DOHH2 (cell line): ENCODE measurements around the gene TWF2.

Experiments
- H3F3A ChIP-seq: fragments of 200-600 bp; sonication (generic), shearing (Covaris generic); 2 replicates; pipeline ENCODE4 v1.6.0; 2016; ENCODE audit warnings: antibody characterized with exemption, mild to moderate bottlenecking; ENCODE audit not compliant: control insufficient read depth, insufficient read depth
- H3K27ac ChIP-seq: fragments of 200-600 bp; sonication (generic); 2 replicates; pipeline ENCODE4 v1.5.1; 2014; ENCODE audit warnings: low read depth, mild to moderate bottlenecking, low read length, moderate library complexity
- H3K27me3 ChIP-seq: fragments of 200-600 bp; sonication (generic); 2 replicates; pipeline ENCODE4 v1.6.1; 2014; ENCODE audit warnings: mild to moderate bottlenecking, low read length, mixed read lengths; ENCODE audit not compliant: control insufficient read depth
- H3K36me3 ChIP-seq: fragments of 200-600 bp; sonication (generic); 2 replicates; pipeline ENCODE4 v1.6.1; 2014; ENCODE audit warnings: mild to moderate bottlenecking, low read length, moderate library complexity, mixed read lengths; ENCODE audit not compliant: control insufficient read depth
- H3K4me1 ChIP-seq: fragments of 200-600 bp; sonication (generic); 2 replicates; pipeline ENCODE4 v1.6.1; 2014; ENCODE audit warnings: mild to moderate bottlenecking, low read length, mixed read lengths; ENCODE audit not compliant: control insufficient read depth
- H3K4me2 ChIP-seq: fragments of 200-600 bp; sonication (generic); 2 replicates; pipeline ENCODE4 v1.6.0; 2014; ENCODE audit warnings: mild to moderate bottlenecking, low read length, moderate library complexity
- H3K4me3 ChIP-seq: fragments of 200-600 bp; sonication (generic); 2 replicates; pipeline ENCODE4 v1.5.1; 2014; ENCODE audit warnings: mild to moderate bottlenecking, low read length, mixed read lengths
- H3K79me2 ChIP-seq: fragments of 200-600 bp; sonication (generic); 2 replicates; pipeline ENCODE4 v1.6.1; 2014; ENCODE audit warnings: mild to moderate bottlenecking, low read length, mixed read lengths; ENCODE audit not compliant: control insufficient read depth
- H3K9me2 ChIP-seq: fragments of 200-600 bp; sonication (generic); replicated peaks from 2 replicates; pipeline ENCODE4 v1.6.1; 2014; ENCODE audit warnings: mild to moderate bottlenecking, low read length, mixed read lengths; ENCODE audit not compliant: control insufficient read depth
- H3K9me3 ChIP-seq: fragments of 200-600 bp; sonication (generic); 2 replicates; pipeline ENCODE4 v1.6.1; 2014; ENCODE audit warnings: antibody characterized with exemption, low read length, mixed read lengths; ENCODE audit not compliant: control insufficient read depth, insufficient read depth
- H4K20me1 ChIP-seq: fragments of 200-600 bp; sonication (generic); 2 replicates; pipeline ENCODE4 v1.6.0; 2014; ENCODE audit warnings: low read depth, mild to moderate bottlenecking, antibody characterized with exemption, low read length, moderate library complexity; ENCODE audit not compliant: control insufficient read depth, insufficient read depth
- EZH2phosphoT487 ChIP-seq: fragments of 200-600 bp; sonication (generic); IDR thresholded peaks from 2 replicates; pipeline ENCODE4 v1.6.1; 2017; ENCODE audit warnings: borderline replicate concordance, mild to moderate bottlenecking, antibody characterized with exemption, low read length, moderate library complexity, mixed read lengths
- TF ChIP-seq, protein P1 (sequence below): fragments of 200-600 bp; sonication (generic); IDR thresholded peaks from one replicate; pipeline ENCODE4 v1.5.1; 2014; ENCODE audit warnings: antibody characterized with exemption, mild to moderate bottlenecking, low read depth, low read length; ENCODE audit not compliant: poor library complexity, severe bottlenecking

TWF2 gene

DNA sequence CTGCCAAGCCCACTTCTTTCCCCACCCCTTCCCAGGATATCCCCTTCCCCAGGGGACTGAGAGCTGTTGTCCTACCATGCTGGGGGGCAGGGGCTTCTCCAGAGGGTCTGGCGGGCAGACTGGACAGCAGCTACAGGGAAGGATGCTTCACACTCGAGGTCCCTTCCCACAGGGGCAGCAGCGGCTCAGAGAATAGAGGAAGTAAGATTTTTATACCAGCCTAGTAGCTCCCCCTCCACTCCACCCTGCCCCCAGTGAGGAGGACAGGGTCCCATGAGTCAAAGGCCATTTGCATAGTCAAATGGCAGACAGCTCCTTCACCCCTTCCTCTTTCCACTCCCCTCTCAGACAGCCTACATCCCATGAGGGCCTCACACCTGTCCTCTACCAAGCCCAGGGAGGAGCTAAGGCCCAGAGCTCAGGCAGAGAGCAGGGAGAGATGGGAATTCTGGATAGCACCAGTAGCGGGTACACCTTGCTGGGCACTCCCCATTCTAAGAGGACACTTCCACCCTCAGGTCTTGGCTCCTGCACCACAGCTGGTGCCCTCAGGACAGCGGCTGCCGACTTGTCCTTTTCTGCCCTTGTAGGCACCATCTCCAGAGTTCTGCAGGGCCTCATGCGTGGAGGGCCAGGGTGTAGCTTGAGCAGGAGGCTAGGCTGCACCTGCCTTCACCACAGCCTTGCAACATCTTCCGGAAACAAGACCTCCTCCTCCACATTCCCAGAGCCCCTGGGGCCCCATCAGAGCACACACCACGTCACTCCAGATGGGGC is 13.3 kb downstream of the TWF2 start, which contains the start of gene TLR9:
Gene TLR9 (minus strand): TSS at position 194 of the 777 bp plus-strand sequence. CDS start 116 bp downstream, at position 78.
- no peak for TF ChIP-seq EZH2phosphoT487
- TF ChIP-seq, protein P1, sequence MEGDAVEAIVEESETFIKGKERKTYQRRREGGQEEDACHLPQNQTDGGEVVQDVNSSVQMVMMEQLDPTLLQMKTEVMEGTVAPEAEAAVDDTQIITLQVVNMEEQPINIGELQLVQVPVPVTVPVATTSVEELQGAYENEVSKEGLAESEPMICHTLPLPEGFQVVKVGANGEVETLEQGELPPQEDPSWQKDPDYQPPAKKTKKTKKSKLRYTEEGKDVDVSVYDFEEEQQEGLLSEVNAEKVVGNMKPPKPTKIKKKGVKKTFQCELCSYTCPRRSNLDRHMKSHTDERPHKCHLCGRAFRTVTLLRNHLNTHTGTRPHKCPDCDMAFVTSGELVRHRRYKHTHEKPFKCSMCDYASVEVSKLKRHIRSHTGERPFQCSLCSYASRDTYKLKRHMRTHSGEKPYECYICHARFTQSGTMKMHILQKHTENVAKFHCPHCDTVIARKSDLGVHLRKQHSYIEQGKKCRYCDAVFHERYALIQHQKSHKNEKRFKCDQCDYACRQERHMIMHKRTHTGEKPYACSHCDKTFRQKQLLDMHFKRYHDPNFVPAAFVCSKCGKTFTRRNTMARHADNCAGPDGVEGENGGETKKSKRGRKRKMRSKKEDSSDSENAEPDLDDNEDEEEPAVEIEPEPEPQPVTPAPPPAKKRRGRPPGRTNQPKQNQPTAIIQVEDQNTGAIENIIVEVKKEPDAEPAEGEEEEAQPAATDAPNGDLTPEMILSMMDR: no peak
- peak within 1 kb of the TSS; percentile 95 for H3K27ac ChIP-seq
- peaks cover 73% of the 10 kb centered on the region for H3K36me3 ChIP-seq
- H3K9me3 ChIP-seq: no peaks in the 10 kb centered on the region
- no peaks in the 10 kb centered on the region for H3K27me3 ChIP-seq
- H3K79me2 ChIP-seq: peaks cover 48% of the 10 kb centered on the region
- peak within 1 kb of the TSS; percentile 99 for H3K4me2 ChIP-seq
- peaks cover 16% of the 10 kb centered on the region for H3F3A ChIP-seq
- no peaks in the 10 kb centered on the region for H3K9me2 ChIP-seq
- peak within 1 kb of the TSS; percentile 99 for H3K4me3 ChIP-seq
- H4K20me1 ChIP-seq: peaks cover 8% of the 10 kb centered on the region; the same call in 1 of the 2 replicates
- H3K4me1 ChIP-seq: peaks cover 39% of the 10 kb centered on the region

DNA sequence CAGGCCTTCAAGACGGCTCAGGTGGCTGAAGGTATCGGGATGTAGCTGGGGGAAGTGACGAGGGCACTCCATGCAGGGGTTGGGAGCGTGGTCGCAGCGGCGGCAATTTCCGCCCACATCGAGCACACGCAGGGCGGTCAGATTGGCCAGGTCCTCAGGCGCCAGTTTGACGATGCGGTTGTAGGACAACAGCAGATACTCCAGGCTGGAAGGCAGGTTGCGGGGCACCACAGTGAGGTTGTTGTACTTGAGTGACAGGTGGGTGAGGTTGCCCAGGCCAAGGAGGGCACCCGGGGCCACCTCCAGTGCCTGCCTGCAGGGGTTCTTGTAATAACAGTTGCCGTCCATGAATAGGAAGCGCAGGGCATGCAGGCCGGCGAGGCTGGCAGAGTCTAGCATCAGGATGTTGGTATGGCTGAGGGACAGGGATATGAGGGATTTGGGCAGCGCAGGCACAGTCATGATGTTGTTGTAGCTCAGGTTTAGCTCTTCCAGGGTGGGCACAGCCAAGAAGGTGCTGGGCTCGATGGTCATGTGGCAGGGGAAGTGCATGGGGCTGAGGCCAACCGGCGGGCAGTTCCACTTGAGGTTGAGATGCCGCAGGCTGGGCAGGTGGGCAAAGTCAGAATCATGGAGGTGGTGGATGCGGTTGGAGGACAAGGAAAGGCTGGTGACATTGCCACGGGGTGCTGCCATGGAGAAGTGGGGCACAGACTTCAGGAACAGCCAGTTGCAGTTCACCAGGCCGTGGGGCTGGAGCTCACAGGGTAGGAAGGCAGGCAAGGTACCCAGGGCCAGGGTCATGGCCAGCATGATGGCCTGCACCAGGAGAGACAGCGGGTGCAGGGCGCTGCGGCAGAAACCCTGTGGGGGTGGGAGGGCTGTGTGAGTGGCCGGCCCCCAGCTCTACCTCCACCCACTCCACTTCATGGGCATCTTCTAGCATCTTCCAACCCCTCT is 15.2 kb downstream of the TWF2 start:
- H3K36me3 ChIP-seq: peaks cover 73% of the 10 kb centered on the region
- peak overlapping the region; percentile 95 for H3K27ac ChIP-seq
- H3K4me2 ChIP-seq: peak overlapping the region; percentile 99
- H3K4me3 ChIP-seq: peak overlapping the region; percentile 99
- no peak for TF ChIP-seq EZH2phosphoT487
- TF ChIP-seq, protein P1: no peak
- H3K9me2 ChIP-seq: no peaks in the 10 kb centered on the region
- H3K27me3 ChIP-seq: no peaks in the 10 kb centered on the region
- H3F3A ChIP-seq: peaks cover 16% of the 10 kb centered on the region
- peaks cover 47% of the 10 kb centered on the region for H3K4me1 ChIP-seq
- no peaks in the 10 kb centered on the region for H3K9me3 ChIP-seq
- H3K79me2 ChIP-seq: peaks cover 67% of the 10 kb centered on the region
- peaks cover 8% of the 10 kb centered on the region; the same call in 1 of the 2 replicates for H4K20me1 ChIP-seq

DNA sequence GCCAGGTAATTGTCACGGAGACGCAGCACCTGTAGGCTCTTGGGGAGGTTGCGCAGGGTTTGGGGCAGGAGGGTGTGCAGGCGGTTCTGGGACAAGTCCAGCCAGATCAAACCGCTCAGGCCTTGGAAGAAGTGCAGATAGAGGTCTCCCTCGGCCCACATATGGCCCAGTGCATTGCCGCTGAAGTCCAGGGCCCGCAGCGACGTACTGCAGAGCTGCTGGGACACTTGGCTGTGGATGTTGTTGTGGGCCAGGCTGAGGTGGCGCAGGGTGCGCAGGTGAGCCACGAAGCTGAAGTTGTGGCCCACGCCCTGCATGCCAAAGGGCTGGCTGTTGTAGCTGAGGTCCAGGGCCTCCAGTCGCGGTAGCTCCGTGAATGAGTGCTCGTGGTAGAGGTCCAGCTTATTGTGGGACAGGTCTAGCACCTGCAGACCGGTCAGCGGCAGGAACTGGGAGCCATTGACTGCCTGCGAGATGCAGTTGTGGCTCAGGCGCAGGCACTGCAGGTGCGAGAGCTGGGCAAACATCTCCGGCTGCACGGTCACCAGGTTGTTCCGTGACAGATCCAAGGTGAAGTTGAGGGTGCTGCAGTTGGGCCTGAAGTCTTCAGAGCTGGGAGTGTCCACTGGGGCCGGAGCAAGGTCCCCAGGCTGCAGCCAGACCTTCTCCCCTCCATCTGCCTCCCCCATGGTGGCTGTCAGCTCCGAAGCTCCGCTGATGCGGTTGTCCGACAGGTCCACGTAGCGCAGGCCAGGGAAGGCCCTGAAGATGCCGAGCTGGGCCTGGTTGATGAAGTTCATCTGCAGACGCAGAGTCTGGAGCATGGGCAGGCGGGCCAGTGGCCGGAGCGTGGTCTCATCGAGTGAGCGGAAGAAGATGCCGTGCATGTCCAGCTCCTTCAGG is 16.4 kb downstream of the TWF2 start:
- peaks cover 74% of the 10 kb centered on the region for H3K36me3 ChIP-seq
- peaks cover 46% of the 10 kb centered on the region for H3K4me1 ChIP-seq
- no peaks in the 10 kb centered on the region for H3K9me3 ChIP-seq
- peaks cover 8% of the 10 kb centered on the region; the same call in 1 of the 2 replicates for H4K20me1 ChIP-seq
- H3K27ac ChIP-seq: no peak overlapping the region
- H3F3A ChIP-seq: peaks cover 11% of the 10 kb centered on the region; the same call in 1 of the 2 replicates
- H3K4me3 ChIP-seq: no peak overlapping the region
- H3K9me2 ChIP-seq: no peaks in the 10 kb centered on the region
- TF ChIP-seq EZH2phosphoT487: no peak
- TF ChIP-seq, protein P1: no peak
- H3K27me3 ChIP-seq: no peaks in the 10 kb centered on the region
- peaks cover 68% of the 10 kb centered on the region for H3K79me2 ChIP-seq
- H3K4me2 ChIP-seq: no peak overlapping the region
